ENCODE measurements around the gene ADCYAP1R1. TPM values are rescaled to one million over a fixed set of nuclear protein-coding genes. Genes with fewer than 3 reads are reported as not detected.
A peak's percentile ranks its signal among the peaks of the same experiment; 100 is the strongest.

The ADCYAP1R1 gene
- polyA plus RNA-seq, 4 donors, result 0.78 to 1.2 (median 0.89) TPM

- DNase-seq (ENCODE audit: low read depth in 4 of 4, low spot score in 2 of 4), result no peak
These were observed 51.1 kb downstream of the ADCYAP1R1 start for GRCh38 chr7:31102973-31103850.

- DNase-seq (ENCODE audit: low read depth in 4 of 4, low spot score in 2 of 4), result no peak
These were observed 52.5 kb downstream of the ADCYAP1R1 start for GRCh38 chr7:31104361-31105255.

DNA sequence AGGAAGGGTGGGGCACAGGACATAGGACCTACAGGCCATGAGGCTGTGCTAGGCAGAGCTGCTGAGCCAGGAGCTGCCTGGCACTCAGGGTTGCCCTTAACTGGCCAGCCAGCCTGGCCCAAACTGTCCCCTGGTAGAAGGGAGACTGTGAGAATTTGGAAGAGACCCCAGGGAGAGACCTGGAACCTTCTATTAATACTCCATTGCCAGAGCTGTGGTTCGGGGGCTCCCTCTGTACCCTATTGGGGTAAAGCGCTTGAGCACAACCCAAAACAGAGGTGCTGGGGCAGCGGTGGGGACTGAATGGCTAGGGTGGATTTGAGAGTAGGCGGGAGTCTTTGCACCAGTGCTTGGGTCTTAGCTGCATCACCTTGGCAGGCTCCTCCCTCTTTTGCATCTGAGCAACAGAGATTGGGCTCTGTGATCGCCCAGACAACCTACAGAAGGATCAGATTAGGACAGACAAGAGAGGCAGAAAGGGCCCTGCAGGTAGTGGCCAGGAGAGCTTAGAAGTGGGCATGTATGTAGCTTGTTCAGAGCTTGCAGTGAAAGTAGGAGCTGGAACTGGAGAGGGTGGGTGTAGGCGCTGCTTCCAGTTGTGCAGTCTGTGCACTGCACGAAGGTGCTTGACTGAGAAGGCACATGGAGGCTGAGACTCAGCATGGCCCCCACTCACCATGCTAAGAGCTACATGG lies 53.3 kb downstream of the ADCYAP1R1 start:
- DNase-seq (ENCODE audit: low read depth in 4 of 4, low spot score in 2 of 4), result no peak

DNA sequence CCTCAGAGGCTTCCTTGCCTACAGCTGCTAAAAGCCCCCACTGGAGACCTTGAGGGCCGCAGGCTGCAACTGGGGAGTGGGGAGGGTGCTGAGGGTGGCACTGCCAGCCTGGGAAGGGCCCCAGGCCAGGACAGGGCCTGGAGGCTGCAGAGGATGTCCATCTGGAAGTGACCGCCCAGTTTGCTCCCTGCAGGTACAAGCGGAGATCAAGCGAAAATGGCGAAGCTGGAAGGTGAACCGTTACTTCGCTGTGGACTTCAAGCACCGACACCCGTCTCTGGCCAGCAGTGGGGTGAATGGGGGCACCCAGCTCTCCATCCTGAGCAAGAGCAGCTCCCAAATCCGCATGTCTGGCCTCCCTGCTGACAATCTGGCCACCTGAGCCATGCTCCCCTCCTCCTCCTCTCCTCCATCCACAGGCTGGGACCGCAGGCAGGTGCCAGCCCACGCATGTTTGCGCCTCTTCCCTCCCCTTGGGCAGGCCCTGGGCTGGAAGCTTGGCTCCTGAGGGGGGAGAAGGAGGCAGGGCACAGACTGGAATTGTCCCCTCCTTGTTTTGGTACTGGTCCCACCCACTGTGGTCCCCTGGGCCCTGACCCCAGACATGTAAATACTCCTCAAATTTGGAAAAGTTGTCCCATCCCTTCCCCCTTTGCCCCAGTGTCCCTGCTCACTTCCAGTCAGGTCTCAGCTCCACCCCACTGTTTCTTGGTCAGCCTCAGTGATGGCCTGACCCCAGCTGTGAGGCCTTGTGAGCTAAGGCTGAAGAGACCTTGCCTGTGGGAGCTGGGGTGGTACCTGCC lies 54.4 kb downstream of the ADCYAP1R1 start:
- DNase-seq (ENCODE audit: low read depth in 4 of 4, low spot score in 2 of 4), result no peak

GRCh38 chr7:31107106-31108090 lies 55.3 kb downstream of the ADCYAP1R1 start:
- no peak for DNase-seq (ENCODE audit: low read depth in 4 of 4, low spot score in 2 of 4)

DNA sequence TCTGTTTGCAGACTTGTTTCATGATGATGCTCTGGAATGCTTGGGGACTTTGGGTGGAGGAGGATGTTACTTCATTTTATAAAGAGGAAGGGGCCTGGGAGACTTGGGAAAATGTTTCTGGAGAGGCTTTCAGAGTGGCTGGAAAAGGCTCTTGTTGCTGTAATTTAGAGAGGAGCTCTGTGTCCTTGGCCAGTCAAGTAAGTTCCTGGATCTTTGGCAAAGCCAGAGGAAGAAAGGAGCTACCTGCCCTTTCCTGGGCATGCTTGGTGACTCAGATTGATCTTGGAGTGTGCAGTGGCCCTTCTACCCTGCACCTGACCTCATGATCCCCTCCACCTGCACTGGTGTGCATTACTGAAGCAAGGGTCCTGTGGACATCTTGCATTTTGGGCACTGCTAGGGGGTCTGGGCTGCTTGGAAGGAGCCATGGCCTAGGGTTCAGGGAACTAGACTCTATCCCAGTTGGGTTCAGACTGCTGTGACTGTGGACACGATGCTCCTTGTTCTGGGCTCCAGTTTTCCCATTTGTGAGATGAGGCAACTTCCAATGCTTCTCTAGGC lies 56.1 kb downstream of the ADCYAP1R1 start:
- no peak for DNase-seq (ENCODE audit: low read depth in 4 of 4, low spot score in 2 of 4)

DNA sequence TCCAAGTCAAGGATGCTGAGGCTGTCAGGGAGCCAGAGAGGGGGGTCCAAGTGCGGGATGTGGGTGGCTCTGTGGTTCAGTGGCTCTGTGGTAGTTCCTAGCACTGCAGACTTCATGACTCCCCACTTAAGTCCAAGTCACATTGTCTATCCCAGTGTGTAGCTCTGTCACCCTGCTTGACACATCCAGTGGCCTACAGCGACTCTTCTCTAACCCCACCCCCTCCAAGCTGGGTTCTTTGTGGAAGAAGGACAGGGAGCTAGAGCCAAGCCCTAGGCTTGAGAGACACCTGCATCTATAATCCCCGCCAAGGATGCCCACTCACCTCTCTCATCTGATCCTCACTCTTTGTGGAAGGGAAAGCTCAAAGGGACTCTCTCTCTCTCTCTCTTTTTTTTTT lies 57.6 kb downstream of the ADCYAP1R1 start:
- no peak for DNase-seq (ENCODE audit: low read depth in 4 of 4, low spot score in 2 of 4)

DNA sequence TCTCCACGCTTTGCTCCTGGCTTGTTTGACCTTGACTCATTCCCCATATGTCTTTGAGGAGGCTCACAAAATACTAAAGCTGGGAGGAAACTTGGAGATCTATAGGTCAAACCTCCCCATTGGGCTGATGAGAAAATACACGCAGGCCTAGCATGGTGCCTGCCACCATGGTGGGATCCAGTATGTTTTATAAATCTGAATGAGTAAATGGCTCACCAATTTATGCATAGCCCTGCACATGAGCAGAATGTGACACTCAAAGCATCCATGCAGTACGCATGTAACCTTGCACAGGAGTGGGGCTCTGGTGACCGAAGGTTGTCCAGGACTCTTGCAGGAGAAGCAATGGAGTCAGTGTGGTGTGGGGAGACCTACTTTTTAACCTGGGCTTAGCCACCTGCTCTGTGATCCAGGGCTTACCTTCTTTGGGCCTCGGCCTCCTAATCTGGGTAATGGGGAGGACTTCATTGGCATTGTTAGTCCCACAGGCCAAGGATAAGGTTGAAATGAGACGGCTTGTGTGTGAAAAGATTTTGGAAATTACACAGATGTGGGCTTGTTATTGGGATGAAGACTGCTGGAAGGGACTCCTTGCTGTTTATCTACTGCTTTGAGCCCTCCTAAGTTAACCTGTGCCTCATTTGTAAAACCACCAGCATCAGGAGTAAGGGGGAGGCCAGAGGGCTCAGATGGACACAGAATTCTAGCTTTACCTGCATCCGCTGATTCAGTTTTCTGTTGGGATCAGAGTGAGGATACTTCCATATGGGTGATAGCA lies 58.4 kb downstream of the ADCYAP1R1 start:
- DNase-seq (ENCODE audit: low read depth in 4 of 4, low spot score in 2 of 4), result no peak

- no peak for DNase-seq (ENCODE audit: low read depth in 4 of 4, low spot score in 2 of 4)
These were observed 59.0 kb downstream of the ADCYAP1R1 start for GRCh38 chr7:31111109-31111451.

DNA sequence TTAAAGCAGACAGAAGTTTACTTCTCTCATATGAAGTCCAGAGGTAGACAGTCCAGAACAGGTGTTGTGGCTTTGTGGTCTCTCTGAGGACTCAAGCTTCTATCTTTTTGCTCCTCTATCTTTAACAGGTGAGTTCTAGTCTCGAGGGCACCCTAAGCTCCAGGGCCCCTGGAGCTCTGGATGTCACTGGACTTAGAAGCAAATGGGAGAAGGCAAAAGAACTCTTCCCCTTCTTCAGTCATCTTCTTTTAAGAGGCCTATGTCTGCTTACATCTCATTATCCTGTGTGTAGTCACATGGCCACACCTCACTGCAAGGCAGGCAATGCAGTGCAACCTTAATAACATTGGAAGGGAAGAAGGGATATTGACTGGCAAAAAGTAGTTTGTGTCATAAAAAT lies 61.6 kb downstream of the ADCYAP1R1 start:
- no peak for DNase-seq (ENCODE audit: low read depth in 4 of 4, low spot score in 2 of 4)

GRCh38 chr7:31114593-31115343 lies 62.7 kb downstream of the ADCYAP1R1 start:
- peak in 1 of 4 donors; percentile 33 for DNase-seq (ENCODE audit: low read depth in 4 of 4, low spot score in 2 of 4)

- DNase-seq (ENCODE audit: low read depth in 4 of 4, low spot score in 2 of 4), result no peak
These were observed 64.5 kb downstream of the ADCYAP1R1 start for GRCh38 chr7:31116615-31117014.

- DNase-seq (ENCODE audit: low read depth in 4 of 4, low spot score in 2 of 4), result no peak
These were observed 67.1 kb downstream of the ADCYAP1R1 start for GRCh38 chr7:31119249-31119648.

- no peak for DNase-seq (ENCODE audit: low read depth in 4 of 4, low spot score in 2 of 4)
These were observed 68.8 kb downstream of the ADCYAP1R1 start for GRCh38 chr7:31120800-31121513.

- DNase-seq (ENCODE audit: low read depth in 4 of 4, low spot score in 2 of 4), result no peak
These were observed 69.5 kb downstream of the ADCYAP1R1 start for GRCh38 chr7:31121601-31122000.

DNA sequence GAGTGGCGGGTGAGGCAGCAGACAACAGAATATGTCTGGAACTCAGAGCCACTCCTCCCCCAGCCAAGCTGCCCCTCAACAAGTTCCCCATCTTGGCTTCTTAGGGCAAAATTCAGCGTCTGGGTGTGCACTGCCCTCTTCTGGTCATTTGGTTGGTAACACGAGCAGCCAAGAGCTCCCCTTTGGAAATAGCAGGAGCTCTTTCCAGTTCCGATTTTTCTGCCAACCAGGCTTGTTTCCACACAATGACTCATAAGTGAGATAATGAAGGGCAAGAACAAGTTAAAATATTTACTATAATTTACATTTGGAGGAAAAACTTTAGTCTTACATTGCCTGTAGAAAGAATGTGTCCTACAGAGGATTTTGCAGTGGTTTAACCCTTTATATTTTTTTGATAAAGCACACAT lies 70.5 kb downstream of the ADCYAP1R1 start:
- peak in 2 of 4 donors; percentile 52 to 76 for DNase-seq (ENCODE audit: low read depth in 4 of 4, low spot score in 2 of 4)

- no peak for DNase-seq (ENCODE audit: low read depth in 4 of 4, low spot score in 2 of 4)
These were observed 71.2 kb downstream of the ADCYAP1R1 start for GRCh38 chr7:31123321-31123720.
